SK-N-SH treated with all-trans-retinoic acid at 6 μM for 48 hours (cell line): ENCODE data around the gene POLE.

Experiments
- ATAC-seq: fragments of 200-7000 bp; cut with Tn5 transposase; 3 replicates; pipeline ENCODE4 v1.9.1; 2020; ENCODE audit warnings: mild to moderate bottlenecking, moderate library complexity
- ARNTL ChIP-seq: fragments of 450-650 bp; formaldehyde crosslinking; IDR thresholded peaks from 2 replicates; pipeline ENCODE4 v1.5.0; 2020; ENCODE audit warnings: low read depth, mild to moderate bottlenecking, moderate library complexity, borderline replicate concordance
- BACH2 ChIP-seq: fragments of 250-450 bp; sonication (Bioruptor Pico); IDR thresholded peaks from 2 replicates; pipeline ENCODE4 v1.9.0; 2021; ENCODE audit warnings: mild to moderate bottlenecking, borderline replicate concordance
- CSDC2 ChIP-seq: fragments of 250-450 bp; sonication (Bioruptor Pico); IDR thresholded peaks from 2 replicates; pipeline ENCODE4 v1.5.0; 2020; ENCODE audit warnings: mild to moderate bottlenecking, moderate library complexity
- GLIS3 ChIP-seq: fragments of 250-450 bp; sonication (Bioruptor Pico); IDR thresholded peaks from 2 replicates; pipeline ENCODE4 v1.5.0; 2020; ENCODE audit warnings: mild to moderate bottlenecking, moderate library complexity
- ISL1 ChIP-seq: fragments of 250-450 bp; sonication (Bioruptor Pico); IDR thresholded peaks from 2 replicates; pipeline ENCODE4 v2.1.2; 2022; ENCODE audit warnings: mild to moderate bottlenecking, moderate library complexity
- OSR1 ChIP-seq: fragments of 250-450 bp; sonication (Bioruptor Pico); IDR thresholded peaks from 2 replicates; pipeline ENCODE4 v1.8.0; 2022; ENCODE audit warnings: moderate library complexity, mild to moderate bottlenecking, inconsistent platforms
- PPARA ChIP-seq: fragments of 250-450 bp; sonication (Bioruptor Pico); IDR thresholded peaks from 2 replicates; pipeline ENCODE4 v1.5.0; 2020; ENCODE audit warnings: mild to moderate bottlenecking, borderline replicate concordance
- RARB ChIP-seq: fragments of 250-450 bp; sonication (Bioruptor Pico); IDR thresholded peaks from 2 replicates; pipeline ENCODE4 v1.8.0; 2021; ENCODE audit warnings: mild to moderate bottlenecking, moderate library complexity
- SNAI2 ChIP-seq: fragments of 250-450 bp; sonication (Bioruptor Pico); IDR thresholded peaks from 2 replicates; pipeline ENCODE4 v1.5.0; 2020; ENCODE audit warnings: mild to moderate bottlenecking, moderate library complexity
- TCF4 ChIP-seq: fragments of 250-450 bp; sonication (Bioruptor Pico); IDR thresholded peaks from 2 replicates; pipeline ENCODE4 v1.8.0; 2021; ENCODE audit warnings: mild to moderate bottlenecking, moderate library complexity, borderline replicate concordance
- TOX ChIP-seq: fragments of 250-450 bp; sonication (Bioruptor Pico); IDR thresholded peaks from 2 replicates; pipeline ENCODE4 v1.8.0; 2021; ENCODE audit warnings: mild to moderate bottlenecking, moderate library complexity, borderline replicate concordance
- ZC3H10 ChIP-seq: fragments of 250-450 bp; sonication (Bioruptor Pico); IDR thresholded peaks from 2 replicates; pipeline ENCODE4 v1.5.1; 2021; ENCODE audit warnings: mild to moderate bottlenecking, moderate library complexity
- ZFP3 ChIP-seq: fragments of 250-450 bp; sonication (Bioruptor Pico); IDR thresholded peaks from 2 replicates; pipeline ENCODE4 v1.5.0; 2020; ENCODE audit warnings: mild to moderate bottlenecking, moderate library complexity
- ZNF565 ChIP-seq: fragments of 450-650 bp; formaldehyde crosslinking; conservative IDR thresholded peaks from 2 replicates; pipeline ENCODE4 v1.5.0; 2020; ENCODE audit warnings: low read depth, mild to moderate bottlenecking, moderate library complexity
- ZNF70 ChIP-seq: fragments of 450-650 bp; formaldehyde crosslinking; IDR thresholded peaks from 2 replicates; pipeline ENCODE4 v1.5.0; 2020; ENCODE audit warnings: mild to moderate bottlenecking, moderate library complexity
- ZNF8 ChIP-seq: fragments of 450-650 bp; formaldehyde crosslinking; IDR thresholded peaks from 2 replicates; pipeline ENCODE4 v1.5.0; 2020; ENCODE audit warnings: mild to moderate bottlenecking, moderate library complexity
- TF ChIP-seq, protein P1 (sequence below): fragments of 250-450 bp; sonication (Bioruptor Pico); IDR thresholded peaks from 2 replicates; pipeline ENCODE4 v1.8.0; 2021; ENCODE audit warnings: low read depth, mild to moderate bottlenecking, moderate library complexity, borderline replicate concordance
- TF ChIP-seq, protein P2 (sequence below): fragments of 250-450 bp; sonication (Bioruptor Pico); IDR thresholded peaks from 2 replicates; pipeline ENCODE4 v1.5.1; 2021; ENCODE audit warnings: mild to moderate bottlenecking, moderate library complexity
- TF ChIP-seq, protein P3 (sequence below): fragments of 250-450 bp; sonication (Bioruptor Pico); IDR thresholded peaks from 2 replicates; pipeline ENCODE4 v1.5.1; 2020; ENCODE audit warnings: low read depth, mild to moderate bottlenecking, moderate library complexity
- TF ChIP-seq, protein P4 (sequence below): fragments of 250-450 bp; sonication (Bioruptor Pico); IDR thresholded peaks from 2 replicates; pipeline ENCODE4 v1.5.0; 2020; ENCODE audit warnings: mild to moderate bottlenecking, moderate library complexity

Gene POLE

DNA sequence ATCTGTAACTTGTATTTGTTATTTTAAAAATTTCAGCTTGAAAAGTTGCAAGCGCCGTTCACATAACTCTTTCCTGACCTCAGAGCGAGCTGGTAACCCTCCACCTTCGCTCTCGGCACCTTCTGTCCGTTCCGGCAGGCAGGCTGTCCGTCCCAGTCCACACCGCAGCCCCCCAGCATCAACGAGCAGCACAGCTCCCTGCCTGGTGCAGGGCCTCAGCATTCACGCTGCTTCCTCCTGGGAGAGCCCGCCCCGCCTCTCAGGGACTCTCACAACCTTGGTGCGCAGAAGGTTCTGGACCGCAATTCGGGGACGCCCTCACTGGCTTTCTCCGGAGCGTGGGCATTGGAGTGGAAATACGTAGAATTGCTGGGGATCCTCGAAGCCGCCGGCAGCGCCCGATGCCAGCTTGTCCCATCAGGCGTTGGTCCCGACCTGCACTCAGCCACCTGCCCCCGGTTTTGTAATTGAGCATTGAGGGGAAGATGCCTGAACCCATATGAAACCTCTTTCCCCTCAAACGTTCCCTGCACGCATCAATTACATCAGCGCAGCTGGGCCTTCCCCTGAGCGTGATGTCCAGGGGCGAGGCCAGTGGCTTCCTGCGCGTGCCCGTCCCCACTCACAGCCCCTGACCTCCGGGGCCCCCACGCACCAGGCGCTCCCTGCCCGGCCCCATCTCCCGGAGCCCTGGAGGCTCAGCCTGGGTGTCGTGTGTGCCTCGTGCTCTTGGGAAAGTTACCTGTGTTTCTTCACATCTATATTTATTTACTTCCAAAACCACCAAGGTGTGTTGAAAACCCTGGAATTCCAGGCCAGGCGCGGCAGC is 95.8 kb downstream of the POLE start:
- ATAC-seq: no peak
- no peak for TF ChIP-seq ZC3H10
- TF ChIP-seq, protein P1, sequence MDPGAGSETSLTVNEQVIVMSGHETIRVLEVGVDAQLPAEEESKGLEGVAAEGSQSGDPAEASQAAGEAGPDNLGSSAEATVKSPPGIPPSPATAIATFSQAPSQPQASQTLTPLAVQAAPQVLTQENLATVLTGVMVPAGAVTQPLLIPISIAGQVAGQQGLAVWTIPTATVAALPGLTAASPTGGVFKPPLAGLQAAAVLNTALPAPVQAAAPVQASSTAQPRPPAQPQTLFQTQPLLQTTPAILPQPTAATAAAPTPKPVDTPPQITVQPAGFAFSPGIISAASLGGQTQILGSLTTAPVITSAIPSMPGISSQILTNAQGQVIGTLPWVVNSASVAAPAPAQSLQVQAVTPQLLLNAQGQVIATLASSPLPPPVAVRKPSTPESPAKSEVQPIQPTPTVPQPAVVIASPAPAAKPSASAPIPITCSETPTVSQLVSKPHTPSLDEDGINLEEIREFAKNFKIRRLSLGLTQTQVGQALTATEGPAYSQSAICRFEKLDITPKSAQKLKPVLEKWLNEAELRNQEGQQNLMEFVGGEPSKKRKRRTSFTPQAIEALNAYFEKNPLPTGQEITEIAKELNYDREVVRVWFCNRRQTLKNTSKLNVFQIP (CRISPR knock-in tag): no peak
- no peak for TF ChIP-seq CSDC2
- no peak for TF ChIP-seq PPARA (CRISPR knock-in tag)
- TF ChIP-seq ISL1 (CRISPR knock-in tag): no peak
- TF ChIP-seq TOX (CRISPR knock-in tag): no peak
- no peak for TF ChIP-seq ARNTL (CRISPR knock-in tag)
- no peak for TF ChIP-seq SNAI2
- TF ChIP-seq, protein P2, sequence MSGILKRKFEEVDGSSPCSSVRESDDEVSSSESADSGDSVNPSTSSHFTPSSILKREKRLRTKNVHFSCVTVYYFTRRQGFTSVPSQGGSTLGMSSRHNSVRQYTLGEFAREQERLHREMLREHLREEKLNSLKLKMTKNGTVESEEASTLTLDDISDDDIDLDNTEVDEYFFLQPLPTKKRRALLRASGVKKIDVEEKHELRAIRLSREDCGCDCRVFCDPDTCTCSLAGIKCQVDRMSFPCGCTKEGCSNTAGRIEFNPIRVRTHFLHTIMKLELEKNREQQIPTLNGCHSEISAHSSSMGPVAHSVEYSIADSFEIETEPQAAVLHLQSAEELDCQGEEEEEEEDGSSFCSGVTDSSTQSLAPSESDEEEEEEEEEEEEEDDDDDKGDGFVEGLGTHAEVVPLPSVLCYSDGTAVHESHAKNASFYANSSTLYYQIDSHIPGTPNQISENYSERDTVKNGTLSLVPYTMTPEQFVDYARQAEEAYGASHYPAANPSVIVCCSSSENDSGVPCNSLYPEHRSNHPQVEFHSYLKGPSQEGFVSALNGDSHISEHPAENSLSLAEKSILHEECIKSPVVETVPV (CRISPR knock-in tag): no peak
- TF ChIP-seq ZNF70 (CRISPR knock-in tag): no peak
- TF ChIP-seq ZFP3 (CRISPR knock-in tag): no peak
- no peak for TF ChIP-seq TCF4
- TF ChIP-seq ZNF565: no peak

DNA sequence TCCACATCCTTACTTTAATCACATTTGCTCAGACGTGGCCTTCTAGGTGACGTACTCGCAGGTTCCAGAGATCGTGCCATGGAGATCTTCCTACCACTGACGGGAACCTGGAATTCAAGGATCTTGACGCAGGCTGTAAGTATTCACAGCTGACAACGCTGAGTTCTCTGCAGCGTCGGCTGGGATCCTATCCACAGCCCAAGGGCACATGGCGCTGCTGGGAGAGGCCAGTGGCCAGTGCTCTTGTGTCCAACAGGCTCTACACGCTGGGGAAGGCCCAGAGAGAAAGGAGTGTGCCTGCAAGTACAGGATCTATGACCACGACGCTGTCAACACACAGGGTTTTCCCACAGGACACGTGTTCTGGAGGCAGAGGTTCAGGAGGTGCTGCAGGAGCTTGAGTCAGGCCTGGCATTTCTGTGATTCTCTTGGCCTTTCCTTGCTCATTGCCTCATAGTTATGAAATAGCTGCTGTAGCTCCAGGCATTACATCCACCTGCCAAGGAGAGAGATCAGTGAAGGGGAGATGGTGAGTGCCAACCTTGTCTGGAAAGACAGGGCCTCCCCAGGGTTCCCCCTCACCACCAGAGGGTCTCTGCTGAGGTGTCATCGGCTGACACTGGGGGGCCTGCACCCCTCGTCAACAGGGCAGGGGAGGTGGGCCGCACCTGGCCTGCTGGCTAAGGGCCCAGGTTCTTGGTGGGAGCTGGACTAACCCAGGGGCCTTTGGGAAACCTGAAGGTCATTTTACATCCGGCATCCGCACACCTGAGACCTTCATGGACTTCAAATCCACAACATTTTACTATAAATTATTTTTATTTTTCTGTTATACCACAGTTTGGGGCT is 98.1 kb downstream of the POLE start:
- ATAC-seq: no peak
- TF ChIP-seq TCF4 (no peak), BACH2 (CRISPR knock-in tag) (no peak), ARNTL (CRISPR knock-in tag) (no peak), ZNF70 (CRISPR knock-in tag) (no peak), GLIS3 (no peak), ZNF565 (no peak), ZNF8 (CRISPR knock-in tag) (no peak), RARB (CRISPR knock-in tag) (no peak), OSR1 (CRISPR knock-in tag) (no peak), ZC3H10 (no peak), PPARA (CRISPR knock-in tag) (no peak)
- TF ChIP-seq, protein P2 (CRISPR knock-in tag): no peak
- TF ChIP-seq, protein P1 (CRISPR knock-in tag): no peak
- TF ChIP-seq, protein P3, sequence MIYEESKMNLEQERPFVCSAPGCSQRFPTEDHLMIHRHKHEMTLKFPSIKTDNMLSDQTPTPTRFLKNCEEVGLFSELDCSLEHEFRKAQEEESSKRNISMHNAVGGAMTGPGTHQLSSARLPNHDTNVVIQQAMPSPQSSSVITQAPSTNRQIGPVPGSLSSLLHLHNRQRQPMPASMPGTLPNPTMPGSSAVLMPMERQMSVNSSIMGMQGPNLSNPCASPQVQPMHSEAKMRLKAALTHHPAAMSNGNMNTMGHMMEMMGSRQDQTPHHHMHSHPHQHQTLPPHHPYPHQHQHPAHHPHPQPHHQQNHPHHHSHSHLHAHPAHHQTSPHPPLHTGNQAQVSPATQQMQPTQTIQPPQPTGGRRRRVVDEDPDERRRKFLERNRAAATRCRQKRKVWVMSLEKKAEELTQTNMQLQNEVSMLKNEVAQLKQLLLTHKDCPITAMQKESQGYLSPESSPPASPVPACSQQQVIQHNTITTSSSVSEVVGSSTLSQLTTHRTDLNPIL (CRISPR knock-in tag): no peak
- TF ChIP-seq, protein P4, sequence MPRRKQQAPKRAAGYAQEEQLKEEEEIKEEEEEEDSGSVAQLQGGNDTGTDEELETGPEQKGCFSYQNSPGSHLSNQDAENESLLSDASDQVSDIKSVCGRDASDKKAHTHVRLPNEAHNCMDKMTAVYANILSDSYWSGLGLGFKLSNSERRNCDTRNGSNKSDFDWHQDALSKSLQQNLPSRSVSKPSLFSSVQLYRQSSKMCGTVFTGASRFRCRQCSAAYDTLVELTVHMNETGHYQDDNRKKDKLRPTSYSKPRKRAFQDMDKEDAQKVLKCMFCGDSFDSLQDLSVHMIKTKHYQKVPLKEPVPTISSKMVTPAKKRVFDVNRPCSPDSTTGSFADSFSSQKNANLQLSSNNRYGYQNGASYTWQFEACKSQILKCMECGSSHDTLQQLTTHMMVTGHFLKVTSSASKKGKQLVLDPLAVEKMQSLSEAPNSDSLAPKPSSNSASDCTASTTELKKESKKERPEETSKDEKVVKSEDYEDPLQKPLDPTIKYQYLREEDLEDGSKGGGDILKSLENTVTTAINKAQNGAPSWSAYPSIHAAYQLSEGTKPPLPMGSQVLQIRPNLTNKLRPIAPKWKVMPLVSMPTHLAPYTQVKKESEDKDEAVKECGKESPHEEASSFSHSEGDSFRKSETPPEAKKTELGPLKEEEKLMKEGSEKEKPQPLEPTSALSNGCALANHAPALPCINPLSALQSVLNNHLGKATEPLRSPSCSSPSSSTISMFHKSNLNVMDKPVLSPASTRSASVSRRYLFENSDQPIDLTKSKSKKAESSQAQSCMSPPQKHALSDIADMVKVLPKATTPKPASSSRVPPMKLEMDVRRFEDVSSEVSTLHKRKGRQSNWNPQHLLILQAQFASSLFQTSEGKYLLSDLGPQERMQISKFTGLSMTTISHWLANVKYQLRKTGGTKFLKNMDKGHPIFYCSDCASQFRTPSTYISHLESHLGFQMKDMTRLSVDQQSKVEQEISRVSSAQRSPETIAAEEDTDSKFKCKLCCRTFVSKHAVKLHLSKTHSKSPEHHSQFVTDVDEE (CRISPR knock-in tag): no peak
